Measurements from ENCODE around the gene WWC1. TPM values are rescaled to one million over a fixed set of nuclear protein-coding genes. Genes with fewer than 3 reads are reported as not detected.

Gene WWC1
- total and polyA plus RNA-seq, 9 of the 15 experiments (the other 6 are each of a cell fraction or from before 2014, with no cell fraction given): under 0.01 to 0.54 (median 0.42) TPM; not detected in 6

DNA sequence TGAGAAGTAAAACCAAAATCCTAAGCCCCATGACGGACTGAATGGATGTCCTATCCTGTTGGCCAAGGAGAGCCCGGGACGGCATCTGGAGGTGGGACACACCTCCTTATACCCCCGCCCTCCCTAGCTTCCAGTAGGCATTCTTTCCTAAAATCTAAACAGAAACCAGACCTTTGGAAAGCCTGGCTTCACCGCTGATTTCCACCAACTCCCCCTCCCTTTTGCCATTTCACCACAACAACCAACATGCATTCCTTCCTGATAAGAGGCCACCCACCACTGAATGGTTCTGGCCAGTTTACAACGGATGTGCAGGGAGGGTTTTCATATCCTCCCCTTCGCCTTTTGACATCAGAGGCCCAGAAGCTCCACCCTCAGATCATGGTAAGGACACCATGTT lies 185.6 kb downstream of the WWC1 start (continued):
- TF ChIP-seq, protein P1, sequence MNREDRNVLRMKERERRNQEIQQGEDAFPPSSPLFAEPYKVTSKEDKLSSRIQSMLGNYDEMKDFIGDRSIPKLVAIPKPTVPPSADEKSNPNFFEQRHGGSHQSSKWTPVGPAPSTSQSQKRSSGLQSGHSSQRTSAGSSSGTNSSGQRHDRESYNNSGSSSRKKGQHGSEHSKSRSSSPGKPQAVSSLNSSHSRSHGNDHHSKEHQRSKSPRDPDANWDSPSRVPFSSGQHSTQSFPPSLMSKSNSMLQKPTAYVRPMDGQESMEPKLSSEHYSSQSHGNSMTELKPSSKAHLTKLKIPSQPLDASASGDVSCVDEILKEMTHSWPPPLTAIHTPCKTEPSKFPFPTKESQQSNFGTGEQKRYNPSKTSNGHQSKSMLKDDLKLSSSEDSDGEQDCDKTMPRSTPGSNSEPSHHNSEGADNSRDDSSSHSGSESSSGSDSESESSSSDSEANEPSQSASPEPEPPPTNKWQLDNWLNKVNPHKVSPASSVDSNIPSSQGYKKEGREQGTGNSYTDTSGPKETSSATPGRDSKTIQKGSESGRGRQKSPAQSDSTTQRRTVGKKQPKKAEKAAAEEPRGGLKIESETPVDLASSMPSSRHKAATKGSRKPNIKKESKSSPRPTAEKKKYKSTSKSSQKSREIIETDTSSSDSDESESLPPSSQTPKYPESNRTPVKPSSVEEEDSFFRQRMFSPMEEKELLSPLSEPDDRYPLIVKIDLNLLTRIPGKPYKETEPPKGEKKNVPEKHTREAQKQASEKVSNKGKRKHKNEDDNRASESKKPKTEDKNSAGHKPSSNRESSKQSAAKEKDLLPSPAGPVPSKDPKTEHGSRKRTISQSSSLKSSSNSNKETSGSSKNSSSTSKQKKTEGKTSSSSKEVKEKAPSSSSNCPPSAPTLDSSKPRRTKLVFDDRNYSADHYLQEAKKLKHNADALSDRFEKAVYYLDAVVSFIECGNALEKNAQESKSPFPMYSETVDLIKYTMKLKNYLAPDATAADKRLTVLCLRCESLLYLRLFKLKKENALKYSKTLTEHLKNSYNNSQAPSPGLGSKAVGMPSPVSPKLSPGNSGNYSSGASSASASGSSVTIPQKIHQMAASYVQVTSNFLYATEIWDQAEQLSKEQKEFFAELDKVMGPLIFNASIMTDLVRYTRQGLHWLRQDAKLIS (CRISPR knock-in tag; IDR thresholded peaks at IDR 0.05): no peak
- peak; percentile 46; the same call in 1 of the 2 replicates for TF ChIP-seq ARID1B (IDR thresholded peaks at IDR 0.05)
- TF ChIP-seq, protein P2, sequence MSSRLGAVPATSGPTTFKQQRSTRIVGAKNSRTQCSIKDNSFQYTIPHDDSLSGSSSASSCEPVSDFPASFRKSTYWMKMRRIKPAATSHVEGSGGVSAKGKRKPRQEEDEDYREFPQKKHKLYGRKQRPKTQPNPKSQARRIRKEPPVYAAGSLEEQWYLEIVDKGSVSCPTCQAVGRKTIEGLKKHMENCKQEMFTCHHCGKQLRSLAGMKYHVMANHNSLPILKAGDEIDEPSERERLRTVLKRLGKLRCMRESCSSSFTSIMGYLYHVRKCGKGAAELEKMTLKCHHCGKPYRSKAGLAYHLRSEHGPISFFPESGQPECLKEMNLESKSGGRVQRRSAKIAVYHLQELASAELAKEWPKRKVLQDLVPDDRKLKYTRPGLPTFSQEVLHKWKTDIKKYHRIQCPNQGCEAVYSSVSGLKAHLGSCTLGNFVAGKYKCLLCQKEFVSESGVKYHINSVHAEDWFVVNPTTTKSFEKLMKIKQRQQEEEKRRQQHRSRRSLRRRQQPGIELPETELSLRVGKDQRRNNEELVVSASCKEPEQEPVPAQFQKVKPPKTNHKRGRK (tag; IDR thresholded peaks at IDR 0.05): no peak
- peak; percentile 27; the same call in 1 of the 2 replicates for TF ChIP-seq TCF3 (CRISPR knock-in tag; IDR thresholded peaks at IDR 0.05)
- TF ChIP-seq, protein P3, sequence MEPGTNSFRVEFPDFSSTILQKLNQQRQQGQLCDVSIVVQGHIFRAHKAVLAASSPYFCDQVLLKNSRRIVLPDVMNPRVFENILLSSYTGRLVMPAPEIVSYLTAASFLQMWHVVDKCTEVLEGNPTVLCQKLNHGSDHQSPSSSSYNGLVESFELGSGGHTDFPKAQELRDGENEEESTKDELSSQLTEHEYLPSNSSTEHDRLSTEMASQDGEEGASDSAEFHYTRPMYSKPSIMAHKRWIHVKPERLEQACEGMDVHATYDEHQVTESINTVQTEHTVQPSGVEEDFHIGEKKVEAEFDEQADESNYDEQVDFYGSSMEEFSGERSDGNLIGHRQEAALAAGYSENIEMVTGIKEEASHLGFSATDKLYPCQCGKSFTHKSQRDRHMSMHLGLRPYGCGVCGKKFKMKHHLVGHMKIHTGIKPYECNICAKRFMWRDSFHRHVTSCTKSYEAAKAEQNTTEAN (CRISPR knock-in tag; IDR thresholded peaks at IDR 0.05): no peak
- TF ChIP-seq ZNF584 (CRISPR knock-in tag; IDR thresholded peaks at IDR 0.05; ENCODE audit: low read depth): no peak
- TF ChIP-seq PTTG1 (tag; IDR thresholded peaks at IDR 0.05; ENCODE audit: low read depth): no peak
- TF ChIP-seq, protein P4, sequence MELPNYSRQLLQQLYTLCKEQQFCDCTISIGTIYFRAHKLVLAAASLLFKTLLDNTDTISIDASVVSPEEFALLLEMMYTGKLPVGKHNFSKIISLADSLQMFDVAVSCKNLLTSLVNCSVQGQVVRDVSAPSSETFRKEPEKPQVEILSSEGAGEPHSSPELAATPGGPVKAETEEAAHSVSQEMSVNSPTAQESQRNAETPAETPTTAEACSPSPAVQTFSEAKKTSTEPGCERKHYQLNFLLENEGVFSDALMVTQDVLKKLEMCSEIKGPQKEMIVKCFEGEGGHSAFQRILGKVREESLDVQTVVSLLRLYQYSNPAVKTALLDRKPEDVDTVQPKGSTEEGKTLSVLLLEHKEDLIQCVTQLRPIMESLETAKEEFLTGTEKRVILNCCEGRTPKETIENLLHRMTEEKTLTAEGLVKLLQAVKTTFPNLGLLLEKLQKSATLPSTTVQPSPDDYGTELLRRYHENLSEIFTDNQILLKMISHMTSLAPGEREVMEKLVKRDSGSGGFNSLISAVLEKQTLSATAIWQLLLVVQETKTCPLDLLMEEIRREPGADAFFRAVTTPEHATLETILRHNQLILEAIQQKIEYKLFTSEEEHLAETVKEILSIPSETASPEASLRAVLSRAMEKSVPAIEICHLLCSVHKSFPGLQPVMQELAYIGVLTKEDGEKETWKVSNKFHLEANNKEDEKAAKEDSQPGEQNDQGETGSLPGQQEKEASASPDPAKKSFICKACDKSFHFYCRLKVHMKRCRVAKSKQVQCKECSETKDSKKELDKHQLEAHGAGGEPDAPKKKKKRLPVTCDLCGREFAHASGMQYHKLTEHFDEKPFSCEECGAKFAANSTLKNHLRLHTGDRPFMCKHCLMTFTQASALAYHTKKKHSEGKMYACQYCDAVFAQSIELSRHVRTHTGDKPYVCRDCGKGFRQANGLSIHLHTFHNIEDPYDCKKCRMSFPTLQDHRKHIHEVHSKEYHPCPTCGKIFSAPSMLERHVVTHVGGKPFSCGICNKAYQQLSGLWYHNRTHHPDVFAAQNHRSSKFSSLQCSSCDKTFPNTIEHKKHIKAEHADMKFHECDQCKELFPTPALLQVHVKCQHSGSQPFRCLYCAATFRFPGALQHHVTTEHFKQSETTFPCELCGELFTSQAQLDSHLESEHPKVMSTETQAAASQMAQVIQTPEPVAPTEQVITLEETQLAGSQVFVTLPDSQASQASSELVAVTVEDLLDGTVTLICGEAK (IDR thresholded peaks at IDR 0.05): no peak
- TF ChIP-seq, protein P4 (CRISPR knock-in tag; IDR thresholded peaks at IDR 0.05): no peak
- no peak for TF ChIP-seq ZC3H11A (IDR thresholded peaks at IDR 0.05; ENCODE audit: low read depth, low read length)
- no peak for TF ChIP-seq ZNF146 (CRISPR knock-in tag; IDR thresholded peaks at IDR 0.05; ENCODE audit: unreplicated experiment)
- TF ChIP-seq TEAD1 (CRISPR knock-in tag; IDR thresholded peaks at IDR 0.05): 0 out of 4 replicates have a peak, but pooled peaks of 1 of the 2 experiments have one; percentile 41

Data from K562 (cell line).